KMS-11 (cell line): ENCODE measurements around the gene AMFR.

Source experiments
- H2AFZ ChIP-seq: fragments of 200-600 bp; sonication (generic); 2 replicates; pipeline ENCODE4 v1.6.1; 2016; ENCODE audit warnings: antibody characterized with exemption, mixed run types, low read depth
- H3K27ac ChIP-seq: fragments of 200-600 bp; sonication (generic); 2 replicates; pipeline ENCODE4 v1.6.1; 2016; ENCODE audit warnings: mild to moderate bottlenecking, mixed run types
- H3K27me3 ChIP-seq: fragments of 200-600 bp; sonication (generic); 2 replicates; pipeline ENCODE4 v1.6.1; 2017; ENCODE audit warnings: mild to moderate bottlenecking, low read depth, mixed run types, moderate library complexity; ENCODE audit not compliant: insufficient read depth
- H3K36me3 ChIP-seq: fragments of 200-600 bp; sonication (generic); 2 replicates; pipeline ENCODE4 v1.6.1; 2017; ENCODE audit warnings: mild to moderate bottlenecking, mixed run types; ENCODE audit not compliant: insufficient read depth
- H3K4me1 ChIP-seq: fragments of 200-600 bp; sonication (generic); 2 replicates; pipeline ENCODE4 v1.6.1; 2016; ENCODE audit warnings: mild to moderate bottlenecking, low read depth, mixed run types; ENCODE audit not compliant: poor library complexity, severe bottlenecking
- H3K4me2 ChIP-seq: fragments of 200-600 bp; sonication (generic); 2 replicates; pipeline ENCODE4 v1.7.0; 2016; ENCODE audit warnings: mild to moderate bottlenecking, mixed run types
- H3K4me3 ChIP-seq: fragments of 200-600 bp; sonication (generic); IDR thresholded peaks from 2 replicates; pipeline ENCODE4 v1.6.1; 2017; ENCODE audit warnings: low read depth, low read length, mixed read lengths; ENCODE audit not compliant: insufficient read depth
- H3K79me2 ChIP-seq: fragments of 200-600 bp; sonication (generic); 2 replicates; pipeline ENCODE4 v1.6.1; 2016; ENCODE audit warnings: low read depth, mixed run types; ENCODE audit not compliant: insufficient read depth
- H3K9ac ChIP-seq: fragments of 200-600 bp; sonication (generic); 2 replicates; pipeline ENCODE4 v1.6.1; 2016; ENCODE audit warnings: mild to moderate bottlenecking, mixed run types
- H4K20me1 ChIP-seq: fragments of 200-600 bp; sonication (generic); 2 replicates; pipeline ENCODE4 v1.6.1; 2016; ENCODE audit warnings: mild to moderate bottlenecking, mixed run types; ENCODE audit not compliant: insufficient read depth
- TF ChIP-seq, protein P1 (sequence below): fragments of 200-600 bp; sonication (generic); conservative IDR thresholded peaks from 2 replicates; pipeline ENCODE4 v1.6.1; 2017; ENCODE audit warnings: low read depth, mild to moderate bottlenecking, antibody characterized with exemption, low read length, moderate library complexity, mixed read lengths

Gene AMFR

GRCh38 chr16:56354016-56354415 lies 71.3 kb downstream of the AMFR start:
- H3K4me2 ChIP-seq: no peak overlapping the region
- no peaks in the 10 kb centered on the region for H3K79me2 ChIP-seq
- H3K27ac ChIP-seq: no peak overlapping the region
- TF ChIP-seq, protein P1, sequence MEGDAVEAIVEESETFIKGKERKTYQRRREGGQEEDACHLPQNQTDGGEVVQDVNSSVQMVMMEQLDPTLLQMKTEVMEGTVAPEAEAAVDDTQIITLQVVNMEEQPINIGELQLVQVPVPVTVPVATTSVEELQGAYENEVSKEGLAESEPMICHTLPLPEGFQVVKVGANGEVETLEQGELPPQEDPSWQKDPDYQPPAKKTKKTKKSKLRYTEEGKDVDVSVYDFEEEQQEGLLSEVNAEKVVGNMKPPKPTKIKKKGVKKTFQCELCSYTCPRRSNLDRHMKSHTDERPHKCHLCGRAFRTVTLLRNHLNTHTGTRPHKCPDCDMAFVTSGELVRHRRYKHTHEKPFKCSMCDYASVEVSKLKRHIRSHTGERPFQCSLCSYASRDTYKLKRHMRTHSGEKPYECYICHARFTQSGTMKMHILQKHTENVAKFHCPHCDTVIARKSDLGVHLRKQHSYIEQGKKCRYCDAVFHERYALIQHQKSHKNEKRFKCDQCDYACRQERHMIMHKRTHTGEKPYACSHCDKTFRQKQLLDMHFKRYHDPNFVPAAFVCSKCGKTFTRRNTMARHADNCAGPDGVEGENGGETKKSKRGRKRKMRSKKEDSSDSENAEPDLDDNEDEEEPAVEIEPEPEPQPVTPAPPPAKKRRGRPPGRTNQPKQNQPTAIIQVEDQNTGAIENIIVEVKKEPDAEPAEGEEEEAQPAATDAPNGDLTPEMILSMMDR: no peak
- no peaks in the 10 kb centered on the region for H4K20me1 ChIP-seq
- no peak overlapping the region for H3K4me3 ChIP-seq
- no peak overlapping the region for H3K9ac ChIP-seq
- no peaks in the 10 kb centered on the region for H3K36me3 ChIP-seq
- peaks cover 5% of the 10 kb centered on the region for H3K4me1 ChIP-seq
- H2AFZ ChIP-seq: no peak overlapping the region
- H3K27me3 ChIP-seq: no peaks in the 10 kb centered on the region

GRCh38 chr16:56353054-56353921 lies 72.1 kb downstream of the AMFR start:
- Histone ChIP-seq H3K4me1 (peaks cover 5% of the 10 kb centered on the region), H3K36me3 (no peaks in the 10 kb centered on the region), H3K79me2 (no peaks in the 10 kb centered on the region), H3K27ac (no peak overlapping the region), H2AFZ (no peak overlapping the region), H3K27me3 (no peaks in the 10 kb centered on the region), H3K4me3 (no peak overlapping the region), H3K4me2 (no peak overlapping the region), H3K9ac (no peak overlapping the region), H4K20me1 (no peaks in the 10 kb centered on the region)
- TF ChIP-seq, protein P1: no peak

GRCh38 chr16:56352351-56353053 lies 72.8 kb downstream of the AMFR start:
- Histone ChIP-seq H3K36me3 (no peaks in the 10 kb centered on the region), H3K27ac (no peak overlapping the region), H3K27me3 (no peaks in the 10 kb centered on the region), H2AFZ (no peak overlapping the region), H3K4me3 (no peak overlapping the region), H4K20me1 (no peaks in the 10 kb centered on the region), H3K79me2 (no peaks in the 10 kb centered on the region), H3K4me1 (peaks cover 5% of the 10 kb centered on the region), H3K4me2 (no peak overlapping the region), H3K9ac (no peak overlapping the region)
- TF ChIP-seq, protein P1: no peak

DNA sequence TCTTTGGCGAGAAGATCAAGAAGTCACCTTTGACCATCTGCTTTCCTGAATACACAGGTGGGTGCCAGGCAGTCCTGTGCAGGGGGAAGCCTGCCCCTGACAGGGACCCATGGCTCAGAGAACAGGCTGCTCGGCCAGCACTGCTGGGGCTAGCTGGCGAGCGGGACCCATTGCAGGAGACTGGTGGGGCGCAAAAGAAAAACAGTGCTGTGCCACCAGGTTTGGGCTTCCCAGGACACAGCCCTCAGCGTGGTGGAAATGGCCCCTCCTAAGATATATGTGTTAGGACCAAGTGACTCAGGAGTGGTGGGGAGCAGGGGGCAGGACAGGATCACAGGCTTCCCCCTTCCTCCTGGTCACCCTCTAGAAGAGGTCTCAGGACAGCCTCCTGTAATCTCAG lies 73.9 kb downstream of the AMFR start:
- Histone ChIP-seq H3K4me2 (no peak overlapping the region), H3K79me2 (no peaks in the 10 kb centered on the region), H3K36me3 (no peaks in the 10 kb centered on the region), H3K4me1 (no peaks in the 10 kb centered on the region), H3K9ac (no peak overlapping the region), H3K4me3 (no peak overlapping the region), H3K27me3 (no peaks in the 10 kb centered on the region), H3K27ac (no peak overlapping the region), H4K20me1 (no peaks in the 10 kb centered on the region), H2AFZ (no peak overlapping the region)
- TF ChIP-seq, protein P1: no peak
